Neuronal stem cell (in vitro differentiated cells): ENCODE data around the gene PHTF2. TPM values are rescaled to one million over a fixed set of nuclear protein-coding genes. Genes with fewer than 3 reads are reported as not detected.

Experiments
- DNase-seq: peaks from one replicate; pipeline ENCODE4 v3.0.0-alpha.2; 2013; ENCODE audit warnings: low spot score
- H2AFZ ChIP-seq: one replicate; pipeline ENCODE4 v1.6.1; 2013; ENCODE audit warnings: mild to moderate bottlenecking, low read length, inconsistent platforms
- H2AK5ac ChIP-seq: 2 replicates; pipeline ENCODE4 v1.6.1; 2013; ENCODE audit warnings: low read depth, mild to moderate bottlenecking, inconsistent platforms, low read length, moderate library complexity, mixed read lengths
- H2BK120ac ChIP-seq: 2 replicates; pipeline ENCODE4 v1.6.1; 2013; ENCODE audit warnings: low read depth, mild to moderate bottlenecking, inconsistent platforms, low read length, moderate library complexity, mixed read lengths
- H2BK12ac ChIP-seq: one replicate; pipeline ENCODE4 v1.6.1; 2013; ENCODE audit warnings: low read length, inconsistent platforms
- H2BK15ac ChIP-seq: 2 replicates; pipeline ENCODE4 v1.6.1; 2013; ENCODE audit warnings: mild to moderate bottlenecking, low read length, inconsistent platforms, mixed read lengths
- H2BK5ac ChIP-seq: one replicate; pipeline ENCODE4 v1.6.1; 2013; ENCODE audit warnings: inconsistent platforms, mild to moderate bottlenecking, low read length, moderate library complexity
- H3K14ac ChIP-seq: one replicate; pipeline ENCODE4 v1.6.1; 2013; ENCODE audit warnings: low read length, inconsistent platforms
- H3K18ac ChIP-seq: 2 replicates; pipeline ENCODE4 v1.6.1; 2013; ENCODE audit warnings: low read length, inconsistent platforms
- H3K23ac ChIP-seq: 2 replicates; pipeline ENCODE4 v1.6.1; 2013; ENCODE audit warnings: low read depth, mild to moderate bottlenecking, mixed read lengths, low read length, inconsistent platforms; ENCODE audit not compliant: poor library complexity
- H3K27ac ChIP-seq: replicated peaks from 3 replicates; pipeline ENCODE4 v1.5.1; 2013; ENCODE audit warnings: low read length, inconsistent platforms
- H3K27me3 ChIP-seq, 3 experiments: 2 replicates each; pipeline ENCODE4 v1.6.1; 2013; ENCODE audit warnings: low read length in 3 of 3, mild to moderate bottlenecking in 2 of 3, inconsistent platforms in 1 of 3, low read depth in 1 of 3, mixed read lengths in 1 of 3, moderate library complexity in 1 of 3; ENCODE audit not compliant: control insufficient read depth in 3 of 3, insufficient read depth in 3 of 3
- H3K36me3 ChIP-seq, 2 donors: replicated peaks in 1 of 2; 2 replicates each; pipeline ENCODE4 v1.6.1; 2013; ENCODE audit warnings: low read length in 2 of 2; ENCODE audit not compliant: control insufficient read depth in 2 of 2, insufficient read depth in 2 of 2
- H3K4ac ChIP-seq: 2 replicates; pipeline ENCODE4 v1.6.1; 2013; ENCODE audit warnings: inconsistent platforms, mild to moderate bottlenecking, low read length, moderate library complexity
- H3K4me1 ChIP-seq, 2 donors: 1 replicate in 1 of 2; 2 replicates in 1 of 2; pipeline ENCODE4 v1.6.1; 2013; ENCODE audit warnings: low read length in 2 of 2, low read depth in 1 of 2; ENCODE audit not compliant: control insufficient read depth in 2 of 2, insufficient read depth in 1 of 2
- H3K4me2 ChIP-seq: one replicate; pipeline ENCODE4 v1.6.1; 2013; ENCODE audit warnings: mild to moderate bottlenecking, low read length, inconsistent platforms; ENCODE audit not compliant: insufficient read depth, poor library complexity, severe bottlenecking
- H3K4me3 ChIP-seq, 2 donors: 2 replicates each; pipeline ENCODE4 v1.5.1; 2013; ENCODE audit warnings: low read length in 2 of 2, mild to moderate bottlenecking in 2 of 2, inconsistent platforms in 1 of 2, moderate library complexity in 1 of 2
- H3K79me1 ChIP-seq: one replicate; pipeline ENCODE4 v1.6.1; 2013; ENCODE audit warnings: low read depth, mild to moderate bottlenecking, inconsistent platforms, low read length, moderate library complexity
- H3K9ac ChIP-seq: one replicate; pipeline ENCODE4 v1.6.1; 2013; ENCODE audit warnings: mild to moderate bottlenecking, low read depth, low read length, inconsistent platforms; ENCODE audit not compliant: poor library complexity
- H3K9me3 ChIP-seq, 2 donors: replicated peaks in 1 of 2; 2 replicates each; pipeline versions ENCODE3 to v1.6.1; 2013; ENCODE audit warnings: low read length in 2 of 2, mild to moderate bottlenecking in 2 of 2, inconsistent platforms in 1 of 2, low read depth in 1 of 2, mixed read lengths in 1 of 2, moderate library complexity in 1 of 2; ENCODE audit not compliant: control insufficient read depth in 2 of 2, insufficient read depth in 1 of 2
- H4K8ac ChIP-seq: one replicate; pipeline ENCODE4 v1.6.1; 2013; ENCODE audit warnings: low read depth, mild to moderate bottlenecking, inconsistent platforms, low read length, moderate library complexity
- H4K91ac ChIP-seq: one replicate; pipeline ENCODE4 v1.6.1; 2013; ENCODE audit warnings: low read length, low read depth, mild to moderate bottlenecking, inconsistent platforms; ENCODE audit not compliant: poor library complexity
- WGBS, 2 donors: extraction: QIAGEN DNeasy Blood & Tissue Kit; methylation state at CpG; one replicate each; pipeline ENCODE4 v1.1.7; 2013; ENCODE audit warnings: missing lambda C conversion rate in 2 of 2, mixed read lengths in 1 of 2; ENCODE audit not compliant: insufficient read length in 2 of 2, insufficient replicate concordance in 1 of 2; ENCODE audit errors: extremely low coverage in 2 of 2; 5-methylcytosine and 5-hydroxymethylcytosine counted together
- small RNA-seq: library from polyadenylated mRNA; stranded (forward); fragments of <200 nt; extraction: miRNeasy Mini kit (QIAGEN cat#:217004); gene quantifications from one replicate; pipeline ENCODE3, GENCODE V24; 2013; ENCODE audit not compliant: insufficient read depth

Gene PHTF2

DNA sequence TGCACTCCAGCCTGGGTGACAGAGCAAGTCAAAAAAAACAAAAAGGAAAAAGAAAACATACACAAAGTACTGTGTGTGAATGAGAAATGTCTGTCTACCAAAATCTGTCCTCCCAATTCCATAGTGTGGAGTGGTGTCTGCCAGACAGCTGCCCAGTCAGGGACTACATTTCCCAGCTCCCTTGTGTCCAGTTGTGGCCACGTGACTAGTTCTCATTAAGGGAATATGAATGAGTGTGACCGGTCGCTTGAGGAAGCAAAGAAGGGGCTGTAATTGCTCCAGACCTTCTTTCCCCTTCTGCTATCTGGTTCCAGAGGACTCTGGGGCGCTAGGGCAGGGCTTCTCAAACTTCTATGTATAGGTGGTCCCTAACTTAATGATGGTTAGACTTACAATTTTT lies 204.1 kb downstream of the PHTF2 start:
- DNase-seq: no peak
- Histone ChIP-seq H3K23ac (no peak overlapping the region), H3K9me3 (no peaks in the 10 kb centered on the region)

DNA sequence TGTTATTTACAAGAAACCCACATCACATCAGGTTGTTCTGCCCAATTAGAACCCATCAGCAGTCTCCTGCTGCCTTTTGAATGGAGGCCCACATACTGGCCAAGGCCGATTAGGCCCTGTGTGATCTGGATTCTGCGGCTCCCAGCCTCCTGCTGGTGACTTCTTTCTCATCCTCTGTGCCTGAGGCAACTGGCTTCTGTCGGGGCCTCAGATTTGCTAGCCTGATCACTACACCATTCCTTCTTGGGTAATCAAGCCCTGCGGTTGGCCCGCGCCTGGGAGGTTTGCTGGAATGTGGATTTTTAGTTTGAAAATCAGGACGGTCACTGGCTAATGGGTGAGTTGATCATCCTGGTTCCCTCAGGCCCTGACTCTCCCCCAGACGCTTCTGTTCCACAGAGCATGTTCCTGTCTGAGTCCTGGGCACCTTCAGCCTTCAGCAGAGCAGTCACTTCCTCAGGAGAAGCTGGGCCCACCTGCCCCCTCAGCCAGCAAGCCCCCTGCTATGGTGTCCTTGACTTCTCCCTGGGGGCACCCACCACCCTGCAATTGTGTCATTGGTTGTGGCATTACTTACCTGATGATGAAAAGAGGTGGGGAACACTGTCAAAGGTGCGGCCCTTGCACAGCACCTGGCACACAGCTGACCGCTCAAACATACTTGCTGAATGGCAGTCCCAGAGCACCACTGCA lies 207.6 kb downstream of the PHTF2 start:
- H3K36me3 ChIP-seq: no peaks in the 10 kb centered on the region
- H4K8ac ChIP-seq: no peak overlapping the region
- H3K18ac ChIP-seq: no peak overlapping the region
- H2AK5ac ChIP-seq: no peak overlapping the region
- no peak overlapping the region for H4K91ac ChIP-seq
- no peak overlapping the region for H3K4ac ChIP-seq
- H3K79me1 ChIP-seq: no peaks in the 10 kb centered on the region
- H2BK15ac ChIP-seq: no peak overlapping the region
- no peak overlapping the region for H3K14ac ChIP-seq
- H3K4me3 ChIP-seq: no peak overlapping the region
- H2BK12ac ChIP-seq: no peak overlapping the region
- no peaks in the 10 kb centered on the region for H3K9me3 ChIP-seq
- no peak overlapping the region for H3K9ac ChIP-seq
- H3K27ac ChIP-seq: no peak overlapping the region
- H3K27me3 ChIP-seq: peaks cover 0 to 2% (median 0%) of the 10 kb centered on the region in 3 experiments
- no peaks in the 10 kb centered on the region for H3K4me1 ChIP-seq
- H2BK120ac ChIP-seq: no peak overlapping the region
- H3K23ac ChIP-seq: no peak overlapping the region
- H2BK5ac ChIP-seq: no peak overlapping the region
- no peak for DNase-seq
- H3K4me2 ChIP-seq: no peak overlapping the region
- WGBS, 2 donors: no CpG with 5 or more reads among the region's 10 CpGs
- H2AFZ ChIP-seq: peak overlapping the region; percentile 4

More for the DNA sequence above, 204.1 kb downstream of the PHTF2 start:
- no peak overlapping the region for H3K27ac ChIP-seq
- H2BK5ac ChIP-seq: no peak overlapping the region
- no peak overlapping the region for H2BK15ac ChIP-seq
- no peak overlapping the region for H2AK5ac ChIP-seq
- H3K27me3 ChIP-seq: peaks cover 0 to 2% (median 0%) of the 10 kb centered on the region in 3 experiments
- no peaks in the 10 kb centered on the region for H3K79me1 ChIP-seq
- no peak overlapping the region for H2AFZ ChIP-seq
- WGBS, 2 donors: no CpG with 5 or more reads among the region's 4 CpGs
- H4K8ac ChIP-seq: no peak overlapping the region
- no peak overlapping the region for H3K4ac ChIP-seq
- no peaks in the 10 kb centered on the region for H3K4me1 ChIP-seq
- no peak overlapping the region for H3K14ac ChIP-seq
- H3K4me2 ChIP-seq: no peak overlapping the region
- H3K36me3 ChIP-seq: no peaks in the 10 kb centered on the region
- H4K91ac ChIP-seq: no peak overlapping the region
- H2BK120ac ChIP-seq: no peak overlapping the region
- H3K18ac ChIP-seq: no peak overlapping the region
- no peak overlapping the region for H2BK12ac ChIP-seq
- H3K9ac ChIP-seq: no peak overlapping the region
- no peak overlapping the region for H3K4me3 ChIP-seq

Small RNAs within 50 kb of the gene (small RNA-seq; reads per million reads assigned to genes)
- not detected for gene RF00019
